ENCODE measurements around the gene ATXN7L3. TPM values are rescaled to one million over a fixed set of nuclear protein-coding genes. Genes with fewer than 3 reads are reported as not detected.

ATXN7L3 gene
- total and polyA plus RNA-seq, 9 of the 15 experiments (the other 6 are each of a cell fraction or from before 2014, with no cell fraction given), result 0.62 to 66.1 (median 33.2) TPM

GRCh38 chr17:44210342-44211192 is 10.9 kb upstream of the ATXN7L3 start (continued):
- TF ChIP-seq ARID3A (IDR thresholded peaks at IDR 0.05; ENCODE audit: borderline replicate concordance, low read depth, low read length), result no peak
- no peak for TF ChIP-seq ZNF408 (CRISPR knock-in tag; IDR thresholded peaks at IDR 0.05; ENCODE audit: low read depth)
- TF ChIP-seq ARHGAP35 (IDR thresholded peaks at IDR 0.05; ENCODE audit: partially characterized antibody), result no peak
- TF ChIP-seq ZBTB7A (IDR thresholded peaks at IDR 0.05; ENCODE audit: borderline replicate concordance, control insufficient read depth, low read depth, low read length), result peak; percentile 49; the same call in 1 of the 2 replicates
- no peak for TF ChIP-seq XRCC4 (IDR thresholded peaks at IDR 0.05; ENCODE audit: extremely low read depth, insufficient read depth, insufficient read length)
- TF ChIP-seq ZFP36 (IDR thresholded peaks at IDR 0.05; ENCODE audit: low read depth, low read length, partially characterized antibody), result peak; percentile 23
- no peak for TF ChIP-seq SP2 (IDR thresholded peaks at IDR 0.05; ENCODE audit: extremely low read depth, low read depth, low read length, poor library complexity, severe bottlenecking)
- 0 out of 2 replicates have a peak, but pooled peaks have one; percentile 36 for TF ChIP-seq SIN3B (IDR thresholded peaks at IDR 0.05; ENCODE audit: low read depth)
- TF ChIP-seq ZNF507 (tag; conservative IDR thresholded peaks at IDR 0.05), result no peak
- peak; percentile 68 for TF ChIP-seq RBFOX2 (IDR thresholded peaks at IDR 0.05; ENCODE audit: low read depth, low read length)
- TF ChIP-seq ZNF512 (tag; IDR thresholded peaks at IDR 0.05), result no peak
- TF ChIP-seq ZNF41 (CRISPR knock-in tag; conservative IDR thresholded peaks at IDR 0.05), result no peak
- TF ChIP-seq TFAP4 (CRISPR knock-in tag; IDR thresholded peaks at IDR 0.05; ENCODE audit: borderline replicate concordance), result peak; percentile 98
- peak; percentile 96 to 97 for TF ChIP-seq SIN3A (IDR thresholded peaks at IDR 0.05; ENCODE audit: borderline replicate concordance in 2 of 2, control insufficient read depth in 1 of 2, low read depth in 2 of 2, low read length in 2 of 2)
- TF ChIP-seq ZNF395 (CRISPR knock-in tag; IDR thresholded peaks at IDR 0.05), result peak; percentile 58; the same call in 1 of the 2 replicates
- TF ChIP-seq ZNF717 (CRISPR knock-in tag; IDR thresholded peaks at IDR 0.05), result no peak
- no peak for TF ChIP-seq SUPT5H (IDR thresholded peaks at IDR 0.05)
- TF ChIP-seq GTF2F1 (IDR thresholded peaks at IDR 0.05; ENCODE audit: low read depth, low read length), result no peak
- TF ChIP-seq ZBTB33 (CRISPR knock-in tag; IDR thresholded peaks at IDR 0.05), result peak; percentile 98

Measured in K562 (cell line).